Measurements from ENCODE around the gene MIEF2. TPM values are rescaled to one million over a fixed set of nuclear protein-coding genes. Genes with fewer than 3 reads are reported as not detected.

The MIEF2 gene
- total RNA-seq, 1 donor from 2014 or later, result 48.0 TPM

- TF ChIP-seq CTCF (conservative IDR thresholded peaks at IDR 0.05; ENCODE audit: low read depth, low read length), result no peak
- peak overlapping the region; percentile 50 for H3K4me3 ChIP-seq (ENCODE audit: low read depth, low read length)
- no peak for DNase-seq (ENCODE audit: low read depth)
These were observed 35.9 kb upstream of the MIEF2 start for GRCh38 chr17:18224387-18225120.

GRCh38 chr17:18225121-18225641, 35.3 kb upstream of the MIEF2 start, which contains the start of gene LLGL1:
Gene LLGL1 (plus strand): TSS chr17:18225635. CDS start chr17:18225683, 48 bp downstream.
- no peak for DNase-seq (ENCODE audit: low read depth)
- TF ChIP-seq CTCF (conservative IDR thresholded peaks at IDR 0.05; ENCODE audit: low read depth, low read length), result no peak
- H3K4me3 ChIP-seq (ENCODE audit: low read depth, low read length), result peak within 1 kb of the TSS; percentile 74

- no peak for DNase-seq (ENCODE audit: low read depth)
- peak overlapping the region; percentile 74 for H3K4me3 ChIP-seq (ENCODE audit: low read depth, low read length)
- TF ChIP-seq CTCF (conservative IDR thresholded peaks at IDR 0.05; ENCODE audit: low read depth, low read length), result no peak
These were observed 34.7 kb upstream of the MIEF2 start for GRCh38 chr17:18225642-18226283.

- H3K4me3 ChIP-seq (ENCODE audit: low read depth, low read length), result peak overlapping the region; percentile 74
- no peak for TF ChIP-seq CTCF (conservative IDR thresholded peaks at IDR 0.05; ENCODE audit: low read depth, low read length)
- no peak for DNase-seq (ENCODE audit: low read depth)
These were observed 34.0 kb upstream of the MIEF2 start for GRCh38 chr17:18226284-18226945.

GRCh38 chr17:18227635-18228034, 32.8 kb upstream of the MIEF2 start:
- no peak for TF ChIP-seq CTCF (conservative IDR thresholded peaks at IDR 0.05; ENCODE audit: low read depth, low read length)
- H3K4me3 ChIP-seq (ENCODE audit: low read depth, low read length), result no peak overlapping the region
- DNase-seq (ENCODE audit: low read depth), result no peak

GRCh38 chr17:18228176-18228682, 32.2 kb upstream of the MIEF2 start:
- H3K4me3 ChIP-seq (ENCODE audit: low read depth, low read length), result no peak overlapping the region
- no peak for TF ChIP-seq CTCF (conservative IDR thresholded peaks at IDR 0.05; ENCODE audit: low read depth, low read length)
- DNase-seq (ENCODE audit: low read depth), result no peak

All from epithelial cell of proximal tubule (primary cell).